ENCODE measurements around the gene RALGPS2.

GRCh38 chr1:178874966-178875365 is 149.9 kb downstream of the RALGPS2 start:
- TF ChIP-seq EZH2 (IDR thresholded peaks at IDR 0.05), result no peak
- no peak for TF ChIP-seq POLR2AphosphoS5 (IDR thresholded peaks at IDR 0.05; ENCODE audit: borderline replicate concordance, low read depth, low read length)

Measured in SK-N-MC (cell line).